Pons (tissue), 1 donor: Measurements from ENCODE around the gene KRT80.

Experiments used
- DNase-seq: peaks from one replicate; pipeline ENCODE4 v3.0.0-alpha.2; 2016; ENCODE audit warnings: low spot score

The KRT80 gene

DNA sequence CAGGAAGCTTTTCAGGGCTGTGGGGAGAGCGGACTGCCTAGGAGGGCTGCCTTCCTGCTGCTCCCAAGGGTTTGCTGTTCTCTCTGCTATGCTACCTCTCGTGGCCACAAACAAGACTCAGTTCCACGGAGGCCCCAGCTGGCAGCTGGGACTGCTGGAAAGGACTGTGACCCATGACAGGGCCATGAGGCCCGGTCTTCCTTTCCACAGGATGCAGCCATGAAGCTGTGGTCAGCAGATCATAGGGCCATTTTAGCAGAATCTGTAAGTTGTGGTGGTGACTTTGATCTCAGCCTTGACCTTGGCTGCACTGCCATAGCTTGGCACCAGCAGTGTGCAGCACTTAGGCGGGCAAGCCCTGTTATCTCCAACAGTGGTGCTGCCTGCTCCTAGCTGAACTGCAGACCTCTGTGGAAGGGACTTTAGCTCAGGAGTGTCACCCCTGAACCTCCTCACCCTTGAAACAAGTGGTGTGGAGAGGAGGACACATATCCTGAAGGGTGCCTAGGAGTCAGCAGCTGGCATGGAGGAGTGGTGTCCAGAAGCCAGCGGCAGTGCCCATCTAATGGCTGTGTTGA is 12.3 kb downstream of the KRT80 start:
- DNase-seq, result no peak

DNA sequence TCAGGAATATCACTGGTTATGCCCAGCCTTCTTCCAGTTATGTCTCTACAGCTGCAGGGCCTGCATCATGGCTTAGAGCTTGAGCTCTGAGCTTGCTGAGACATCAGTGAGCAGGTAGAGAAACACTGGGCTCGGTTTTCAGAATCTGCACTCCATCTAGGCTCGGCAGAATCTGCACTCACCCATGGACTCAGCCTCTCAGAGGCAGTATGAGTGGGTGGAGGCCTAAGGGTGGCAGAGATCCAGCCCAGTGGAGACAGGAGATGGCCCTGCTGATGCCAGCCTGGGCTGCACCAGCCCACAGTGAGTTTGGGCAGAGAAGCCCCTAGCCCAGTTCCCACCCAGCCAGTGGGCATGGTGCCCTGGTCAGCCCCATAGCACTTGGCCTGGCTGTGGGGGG is 12.8 kb downstream of the KRT80 start:
- no peak for DNase-seq

DNA sequence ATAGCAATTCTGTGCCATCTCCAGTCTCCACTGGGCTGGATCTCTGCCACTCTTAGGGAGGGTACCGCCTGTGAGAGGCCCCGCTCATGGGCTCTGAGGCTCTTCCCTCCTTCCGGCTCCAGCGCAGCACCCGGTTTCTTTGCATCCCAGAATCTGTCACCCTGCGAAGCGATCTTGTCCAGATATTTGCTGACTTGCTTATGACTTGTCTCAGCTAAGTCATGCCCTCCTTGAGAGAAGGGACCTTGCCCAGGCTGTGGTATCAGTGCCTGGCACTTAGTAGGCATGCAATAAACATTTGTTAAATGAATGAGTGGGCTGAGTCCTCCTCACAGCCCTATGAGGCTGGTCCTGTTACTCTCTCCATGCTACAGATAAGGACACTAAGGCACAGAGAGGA is 13.4 kb downstream of the KRT80 start:
- no peak for DNase-seq

DNA sequence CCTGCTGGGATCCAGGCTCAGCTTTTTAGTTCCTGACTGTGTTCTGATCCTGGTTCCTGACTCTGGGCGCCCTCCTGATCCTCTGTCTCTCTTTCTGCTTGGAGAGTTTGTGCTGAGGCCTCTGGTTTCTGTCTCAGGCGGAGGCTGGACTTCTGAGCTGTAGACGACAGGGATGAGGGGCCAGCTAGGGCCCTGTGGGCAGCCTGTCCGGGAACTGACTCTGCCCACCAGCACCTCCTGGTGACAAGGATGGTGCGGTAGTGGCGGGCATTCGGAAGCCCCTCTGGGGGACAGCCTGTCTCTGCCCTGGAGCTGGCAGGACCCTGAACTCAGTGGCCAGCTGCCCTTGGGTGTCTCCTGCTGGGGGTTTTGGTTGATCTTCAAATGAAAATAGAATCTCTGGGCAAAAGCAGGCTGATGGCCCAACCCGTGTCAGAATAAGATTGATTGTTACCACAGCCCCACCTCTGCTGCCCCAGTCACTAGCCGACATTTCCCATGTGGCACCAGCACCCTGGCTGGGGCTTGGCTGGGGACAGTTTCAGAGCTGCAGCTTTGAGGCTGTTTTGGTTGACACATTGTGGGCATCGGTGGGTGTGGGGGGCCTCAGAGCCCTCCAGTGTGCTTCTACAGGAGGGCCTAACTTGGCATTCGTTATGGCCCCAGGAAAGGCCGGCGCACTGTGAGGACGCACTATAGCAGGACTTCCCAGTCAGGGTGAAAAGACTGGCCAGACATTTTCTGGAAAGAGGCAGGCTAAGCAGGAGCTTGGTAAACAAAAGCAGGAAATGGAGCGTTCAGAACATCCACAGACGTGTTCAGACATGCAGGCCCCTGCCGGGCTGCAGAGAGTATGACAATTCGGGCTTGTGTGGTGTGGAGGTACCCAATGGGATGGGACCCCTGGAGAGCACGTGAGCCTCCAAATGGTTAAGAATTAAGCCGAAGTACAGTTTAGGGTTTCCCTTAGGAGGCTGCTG is 16.2 kb downstream of the KRT80 start:
- DNase-seq, result no peak

DNA sequence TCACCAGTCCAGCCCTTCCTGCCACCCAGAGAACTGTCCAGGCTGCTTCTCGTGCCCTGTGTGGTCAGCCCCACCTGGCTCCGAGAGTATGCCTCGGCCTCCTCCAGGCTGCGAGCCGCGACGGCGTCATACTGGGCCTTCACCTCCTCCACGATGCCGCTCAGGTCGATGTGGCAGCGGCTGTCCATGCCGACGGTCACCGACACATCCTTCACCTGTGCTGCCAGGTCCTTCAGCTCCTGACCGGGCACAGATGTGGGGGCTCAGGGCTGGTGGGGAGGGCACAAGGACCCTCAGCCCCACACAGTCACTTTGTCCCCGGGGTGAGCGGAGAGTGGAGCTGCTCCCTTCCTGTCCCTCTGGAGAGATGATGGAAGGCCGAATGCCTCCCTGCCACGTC is 18.3 kb downstream of the KRT80 start:
- no peak for DNase-seq

DNA sequence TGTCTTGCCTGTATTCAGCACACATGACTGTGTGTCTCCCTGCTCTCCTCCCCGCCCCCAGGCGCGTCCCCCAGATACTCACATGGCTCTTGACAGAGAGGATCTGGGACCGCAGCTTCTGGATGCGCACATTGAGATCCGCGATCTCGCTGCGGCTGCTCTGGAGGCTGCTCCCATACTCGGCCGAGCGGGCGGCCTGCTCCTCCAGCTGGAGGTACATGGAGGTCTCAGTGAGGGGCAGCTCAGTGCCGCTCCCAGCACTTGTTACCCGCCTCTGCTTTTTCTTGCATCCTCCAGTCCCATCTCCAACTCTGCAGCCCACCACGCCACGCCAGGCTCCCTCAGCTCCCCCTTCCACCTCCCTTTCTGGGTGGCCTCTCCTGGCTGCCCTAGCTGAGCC is 18.9 kb downstream of the KRT80 start:
- DNase-seq, result no peak

DNA sequence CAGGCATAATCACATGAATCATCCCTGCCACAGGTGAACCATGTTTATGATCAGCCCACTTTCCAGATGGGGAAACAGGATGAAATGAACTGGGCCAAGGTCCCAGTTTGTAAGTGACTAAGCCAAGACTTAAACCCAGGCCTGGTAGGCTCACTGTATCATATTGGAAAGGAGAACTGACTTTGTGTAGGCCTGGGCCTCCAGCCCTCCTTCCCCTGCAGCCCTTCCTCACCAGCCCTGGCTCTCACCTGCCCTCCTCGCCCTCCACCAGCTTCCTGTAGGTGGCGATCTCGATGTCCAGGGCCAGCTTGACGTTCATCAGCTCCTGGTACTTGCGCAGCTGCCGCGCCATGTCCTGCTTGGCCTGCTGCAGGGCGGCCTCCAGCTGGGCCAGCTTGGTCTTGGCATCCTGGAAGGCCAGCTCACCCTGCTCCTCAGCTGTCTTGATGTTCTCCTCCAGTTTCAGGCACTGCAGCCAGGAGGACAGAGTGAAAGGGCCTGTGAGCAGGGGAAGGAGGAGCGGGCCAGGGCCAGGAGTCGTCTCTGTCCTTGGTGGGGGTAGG is 19.8 kb downstream of the KRT80 start:
- no peak for DNase-seq

DNA sequence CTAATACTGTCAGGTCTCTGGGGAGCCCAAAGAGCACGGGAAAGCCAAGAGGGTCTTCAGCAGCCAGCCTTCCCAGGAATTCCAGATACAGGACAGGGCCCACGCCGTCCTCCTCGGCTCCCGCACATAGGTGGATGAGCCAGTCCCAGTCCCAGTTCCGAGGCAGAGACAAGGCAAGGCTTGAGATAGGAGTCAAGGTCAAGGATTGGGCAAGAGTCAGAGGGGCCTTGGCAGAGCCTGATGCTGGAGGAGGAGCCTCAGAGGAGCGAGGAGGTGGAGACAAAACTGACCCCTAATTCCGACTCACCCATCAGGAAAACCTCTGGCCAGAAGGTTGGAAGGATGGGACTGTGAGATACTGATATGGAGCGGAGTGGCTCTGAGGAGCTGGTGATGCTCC is 21.0 kb downstream of the KRT80 start:
- no peak for DNase-seq

DNA sequence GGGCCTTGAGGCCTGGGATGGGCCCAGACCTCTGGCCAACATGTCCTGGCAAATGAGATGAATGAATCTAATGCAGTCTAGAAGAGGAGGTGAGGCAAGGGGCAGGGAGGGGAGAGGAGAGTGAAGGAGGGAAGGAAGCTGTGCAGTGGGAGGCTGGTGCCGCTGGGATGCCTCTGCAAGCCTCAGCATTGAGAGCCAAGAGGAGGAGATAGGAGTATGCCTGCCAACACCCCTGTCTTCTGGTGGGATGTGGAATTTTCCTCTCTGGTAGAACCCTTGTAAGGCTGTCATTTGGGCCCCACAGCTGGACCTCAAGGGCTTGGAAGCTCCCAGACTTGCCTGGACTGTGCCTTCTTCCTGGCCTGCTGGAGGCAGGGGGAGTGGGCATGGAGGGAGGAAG is 21.9 kb downstream of the KRT80 start:
- no peak for DNase-seq

DNA sequence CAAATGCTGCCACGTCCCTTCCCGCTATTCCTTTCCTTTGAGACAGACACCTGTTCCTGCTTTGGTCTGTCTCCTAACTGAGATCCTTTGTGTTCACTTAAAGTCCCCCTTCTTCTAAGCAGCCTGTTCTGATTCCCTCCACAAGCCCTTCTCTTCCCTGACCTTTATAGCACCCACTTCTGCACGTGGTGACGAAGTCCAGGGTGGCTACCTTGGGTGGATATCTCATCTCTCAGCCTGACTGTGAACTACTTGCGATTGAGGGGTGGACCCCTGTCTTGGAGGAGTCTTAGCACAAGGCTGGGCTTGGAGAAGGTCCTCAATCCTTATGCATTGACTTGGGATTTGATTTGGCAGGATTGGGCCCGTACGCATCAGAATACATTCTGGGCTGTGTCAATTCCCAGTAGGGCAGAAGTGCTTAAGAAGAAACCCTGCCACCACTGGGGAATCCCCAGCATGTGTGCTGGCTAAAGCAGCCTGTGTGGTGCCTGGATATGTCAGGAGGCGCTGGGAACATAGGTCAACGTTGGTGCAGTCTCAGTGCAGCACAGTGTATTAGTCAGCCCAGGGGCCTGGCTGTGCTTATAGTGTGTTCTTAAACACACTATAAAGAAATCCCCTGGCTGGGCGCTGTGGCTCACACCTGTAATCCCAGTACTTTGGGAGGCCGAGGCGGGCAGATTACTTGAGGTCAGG is 23.6 kb downstream of the KRT80 start:
- DNase-seq, result no peak

DNA sequence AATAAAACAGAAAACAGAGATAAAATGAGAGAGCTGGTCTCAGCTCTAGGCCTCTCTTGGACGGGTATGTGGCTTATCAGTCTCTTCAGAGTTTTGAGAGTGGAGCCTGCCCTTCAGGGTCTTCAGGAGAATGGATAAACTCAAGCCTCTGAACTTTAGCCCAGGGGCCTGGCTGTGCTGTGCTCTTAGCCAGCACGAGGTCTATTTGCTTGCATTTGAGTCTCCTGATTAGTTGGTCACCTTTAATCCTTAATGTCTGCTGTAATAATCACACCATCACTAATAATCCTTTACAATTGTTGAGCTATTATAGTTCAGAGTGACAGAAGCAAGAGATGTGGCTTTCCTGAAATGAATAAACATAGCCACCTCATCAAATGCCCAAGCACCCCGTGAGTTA is 24.3 kb downstream of the KRT80 start:
- no peak for DNase-seq

DNA sequence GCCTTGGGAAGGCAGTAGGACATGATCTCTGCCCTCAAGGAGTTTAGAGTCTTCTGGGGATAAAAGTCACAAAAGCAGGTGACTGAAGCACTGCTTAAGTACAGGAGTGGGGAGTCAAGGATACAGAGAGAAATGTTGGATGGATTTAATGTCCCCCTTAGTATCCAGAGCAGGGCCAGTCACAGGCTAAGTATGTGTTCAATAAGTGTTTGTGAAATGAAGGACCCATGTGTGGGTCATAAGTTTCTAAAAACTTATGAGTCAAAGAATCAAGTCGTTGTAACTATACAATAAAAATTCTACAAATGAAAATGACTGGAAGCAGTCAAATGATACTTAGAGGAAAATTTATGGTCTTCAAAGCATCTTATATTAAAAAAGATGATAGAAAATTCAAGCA is 25.1 kb downstream of the KRT80 start:
- DNase-seq, result no peak

DNA sequence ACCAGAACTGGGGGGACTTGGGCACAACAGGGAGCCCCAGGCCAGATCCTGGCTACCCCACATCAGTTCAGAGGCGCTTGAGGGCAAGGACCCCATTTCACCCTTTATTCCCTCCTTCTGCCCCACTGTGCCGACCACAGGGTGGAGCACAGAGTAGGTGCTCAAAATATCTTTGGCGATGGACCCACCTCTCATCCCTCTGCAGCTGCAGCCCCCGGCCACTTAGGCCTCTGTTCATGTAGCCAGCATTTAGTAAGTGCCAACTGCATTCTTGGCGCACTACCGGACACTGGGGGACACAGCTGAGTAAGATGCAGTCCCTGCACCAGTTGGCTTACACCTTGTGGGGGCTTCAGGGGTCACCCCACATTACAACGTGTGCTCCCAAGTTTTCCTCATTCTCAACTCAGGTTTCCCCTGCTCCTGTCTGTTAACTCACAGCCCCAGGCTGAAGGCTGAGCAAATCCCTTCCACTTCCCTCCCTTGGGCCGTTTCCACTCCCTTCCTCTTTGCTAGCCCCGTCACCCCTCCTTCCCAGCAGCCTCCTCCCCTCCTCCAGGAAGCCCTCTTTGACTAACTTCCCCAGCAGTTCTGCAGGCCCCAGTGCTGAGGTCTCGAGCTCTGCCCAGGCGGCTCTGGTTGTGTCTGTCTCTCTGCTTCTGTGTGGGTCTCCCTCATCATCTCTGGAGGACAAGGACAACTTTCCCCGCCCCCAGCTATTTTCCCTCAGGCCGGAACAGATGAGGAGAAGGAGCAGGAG is 26.5 kb downstream of the KRT80 start:
- DNase-seq, result no peak

DNA sequence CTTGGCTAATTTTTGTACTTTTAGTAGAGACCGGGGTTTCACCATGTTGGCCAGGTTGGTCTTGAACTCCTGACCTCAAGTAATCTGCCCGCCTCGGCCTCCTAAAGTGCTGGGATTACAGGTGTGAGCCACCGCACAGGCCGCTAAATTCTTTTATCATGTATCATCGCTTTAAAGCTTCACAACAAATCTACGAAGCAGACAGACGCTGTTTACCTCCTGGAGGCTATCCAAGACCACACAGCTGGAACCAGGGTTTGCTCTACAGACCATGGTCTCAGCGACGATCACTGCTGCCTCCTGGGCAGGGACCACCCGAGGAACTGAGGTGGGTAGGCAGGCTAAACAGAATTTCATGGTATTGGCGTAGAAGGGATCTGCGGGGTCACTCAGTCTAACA is 27.2 kb downstream of the KRT80 start:
- DNase-seq, result no peak

DNA sequence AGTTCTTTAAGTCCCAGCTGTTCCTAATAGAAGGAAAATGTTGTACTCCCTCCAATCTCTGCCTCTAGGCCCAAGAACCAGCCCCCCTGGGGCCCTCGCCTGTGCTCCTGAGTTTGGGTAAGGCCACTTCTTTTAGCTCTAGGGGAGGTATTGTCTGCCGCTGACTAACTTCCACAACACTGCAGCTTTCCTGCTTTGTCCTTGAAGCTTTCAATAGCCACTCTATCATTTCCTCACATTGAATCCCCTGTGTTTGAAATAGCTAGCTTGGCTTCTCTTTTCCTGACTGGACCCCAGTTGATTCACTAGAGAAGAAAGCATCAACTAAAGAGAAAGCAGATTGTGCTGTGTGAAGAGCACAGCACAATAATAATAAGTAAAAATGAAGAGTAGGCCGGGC is 28.8 kb downstream of the KRT80 start:
- DNase-seq, result no peak

DNA sequence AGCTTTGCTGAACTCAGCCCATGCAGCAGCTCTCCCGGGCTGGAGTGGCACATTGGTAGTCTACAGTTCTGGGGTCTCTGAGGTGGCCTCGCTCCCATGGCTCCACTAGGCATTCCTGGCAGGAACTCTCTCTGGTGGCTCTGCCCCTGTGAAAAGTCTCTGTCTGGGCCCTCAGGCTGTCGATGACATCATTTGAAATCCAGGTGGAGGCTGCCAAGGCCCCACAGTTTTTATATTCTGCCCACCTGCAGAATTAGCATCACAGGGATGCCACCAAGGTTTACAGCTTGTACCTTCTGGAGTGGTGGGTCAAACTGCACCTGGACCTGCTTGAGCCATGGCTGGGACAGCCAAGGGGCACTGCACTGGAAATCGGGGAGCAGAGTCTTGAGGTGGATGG is 31.6 kb downstream of the KRT80 start:
- no peak for DNase-seq

DNA sequence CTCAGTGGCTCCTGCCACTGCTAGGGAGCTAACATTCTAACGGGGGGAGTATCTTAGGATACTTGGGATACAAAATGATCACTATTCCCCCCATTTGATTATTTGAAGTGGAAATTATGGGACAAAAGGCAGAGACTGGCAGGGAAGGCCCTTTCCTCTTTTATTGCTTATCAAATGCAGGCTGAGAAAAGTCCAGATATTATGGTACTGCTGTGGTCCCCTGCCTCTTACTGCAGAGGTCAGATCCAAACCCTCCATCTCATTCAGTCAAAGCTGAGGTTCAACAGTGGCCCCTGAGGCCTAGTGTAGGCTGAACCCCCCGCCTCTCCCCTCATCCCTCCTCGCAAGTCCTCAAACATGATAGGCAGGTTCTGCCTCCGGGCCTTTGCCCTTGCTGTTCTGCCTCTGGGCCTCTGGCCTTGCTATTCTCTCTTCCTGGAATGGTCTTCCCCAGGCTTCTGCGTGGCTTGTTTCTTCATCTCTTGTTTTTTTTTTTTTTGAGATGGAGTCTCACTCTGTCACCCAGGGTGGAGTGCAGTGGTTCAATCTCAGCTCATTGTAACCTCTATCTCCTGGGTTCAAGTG is 34.2 kb downstream of the KRT80 start:
- DNase-seq, result no peak

DNA sequence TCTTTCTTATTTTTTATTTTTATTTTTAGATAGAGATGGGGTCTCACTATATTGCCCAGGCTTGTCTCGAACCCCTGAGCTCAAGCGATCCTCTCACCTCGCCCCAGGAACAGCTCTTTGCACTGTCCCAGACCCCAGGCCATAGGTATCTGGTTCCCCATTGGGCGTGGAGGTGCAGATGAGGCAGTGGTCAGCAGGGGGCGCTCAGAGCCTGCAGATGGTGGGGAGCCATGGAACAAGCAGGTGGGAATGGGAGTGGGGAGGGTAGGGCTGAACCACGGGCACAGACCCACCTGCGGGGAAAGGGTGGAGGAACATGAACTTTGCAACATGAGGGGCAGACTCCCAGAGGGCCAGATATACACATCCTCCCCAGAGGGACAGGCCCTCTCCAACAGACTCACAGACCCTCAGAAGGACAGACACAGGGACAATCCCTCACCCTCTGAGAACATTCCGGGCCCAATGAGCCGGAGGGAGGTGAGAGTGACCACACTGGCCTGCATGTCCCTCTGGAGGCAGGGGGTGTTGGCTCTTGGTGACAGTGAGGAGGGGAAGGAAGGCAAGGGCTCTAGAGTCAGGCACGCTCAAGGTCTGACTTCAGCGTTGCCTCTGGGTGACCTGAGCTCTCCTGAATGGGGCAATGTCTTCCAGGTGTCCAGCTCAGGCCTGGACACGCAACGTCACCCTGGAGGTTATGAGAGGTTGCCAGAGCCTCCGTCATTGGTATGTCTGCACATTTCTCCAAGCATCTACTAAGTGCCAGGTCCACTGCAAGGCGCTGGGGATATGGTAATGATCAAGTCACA is 34.9 kb downstream of the KRT80 start:
- peak; percentile 56 for DNase-seq

DNA sequence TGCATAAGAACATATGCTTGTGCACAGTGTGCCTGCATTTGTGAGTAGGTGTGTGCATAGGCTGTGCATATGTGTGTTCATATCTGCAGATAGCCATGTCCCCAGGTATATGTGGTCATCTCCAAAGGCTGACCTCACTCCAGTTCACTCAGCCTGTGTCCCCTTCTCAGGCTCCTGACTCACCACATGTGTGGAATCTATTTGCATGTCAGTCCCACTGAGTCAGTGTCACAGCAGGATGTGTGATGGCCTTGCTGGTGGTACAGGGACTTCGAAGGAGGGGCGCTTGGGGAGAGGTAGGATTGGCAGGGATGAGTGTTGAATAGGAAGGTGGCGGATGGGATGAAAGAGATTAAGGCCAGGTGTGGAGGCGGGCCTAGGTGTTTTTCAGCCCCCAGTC is 35.5 kb downstream of the KRT80 start:
- no peak for DNase-seq

DNA sequence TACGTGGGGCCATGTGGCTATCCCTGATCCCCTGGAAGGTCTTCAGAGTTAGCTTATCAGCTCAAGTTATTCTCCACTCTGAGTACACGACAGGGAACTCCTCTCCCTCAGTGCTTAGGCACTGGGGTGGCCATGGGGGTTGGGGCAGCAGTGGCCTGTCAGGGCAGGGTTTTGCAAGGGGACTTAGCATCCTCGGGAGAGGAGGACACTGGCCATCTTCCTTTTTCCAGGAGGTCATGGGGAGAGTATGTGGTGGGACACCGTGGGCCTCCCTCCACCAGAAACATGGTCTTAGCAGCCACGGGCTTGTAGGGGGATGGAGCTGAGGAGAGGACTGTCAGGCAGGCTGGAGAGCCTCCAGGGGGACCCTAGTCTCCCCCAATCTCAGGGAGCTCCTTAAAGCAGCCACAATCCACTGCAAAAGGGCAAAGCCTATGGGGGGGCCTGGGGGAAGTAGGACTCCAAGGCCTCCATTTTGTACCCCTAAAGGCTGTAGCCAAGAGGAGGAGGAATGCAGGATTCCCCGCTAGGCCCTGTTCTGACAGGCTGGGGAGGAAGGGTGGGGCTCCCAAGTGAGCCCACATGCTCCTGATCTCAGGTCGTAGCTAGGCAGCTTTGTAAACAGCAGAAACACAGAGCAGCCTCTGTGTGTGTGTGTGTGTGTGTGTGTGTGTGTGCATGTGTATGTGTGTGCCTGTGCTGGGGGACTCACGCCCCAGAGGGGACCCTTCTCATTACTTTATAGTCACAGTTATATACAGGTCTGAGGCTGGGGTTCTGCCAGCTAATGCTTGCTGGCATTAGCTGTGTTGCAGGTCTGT is 36.6 kb downstream of the KRT80 start:
- DNase-seq, result no peak
